Trophoblast cell (in vitro differentiated cells and primary cell): ENCODE data around the gene BAIAP2.

Experiments used
- DNase-seq, 2 donors: peaks; one replicate each; pipeline ENCODE4 v3.0.0-alpha.2; 2016
- H2AFZ ChIP-seq: 2 replicates; pipeline ENCODE4 v1.6.1; 2013; ENCODE audit warnings: low read length, moderate library complexity, mild to moderate bottlenecking; ENCODE audit not compliant: insufficient read depth, poor library complexity
- H2AK5ac ChIP-seq: 2 replicates; pipeline ENCODE4 v1.6.1; 2013; ENCODE audit warnings: mild to moderate bottlenecking, low read length
- H2BK120ac ChIP-seq: 2 replicates; pipeline ENCODE4 v1.6.1; 2013; ENCODE audit warnings: low read length, mild to moderate bottlenecking, moderate library complexity; ENCODE audit not compliant: insufficient read depth, poor library complexity
- H2BK12ac ChIP-seq: 2 replicates; pipeline ENCODE4 v1.6.1; 2013; ENCODE audit warnings: mild to moderate bottlenecking, low read length, moderate library complexity
- H2BK5ac ChIP-seq: 2 replicates; pipeline ENCODE4 v1.6.1; 2013; ENCODE audit warnings: low read length, low read depth, moderate library complexity, mild to moderate bottlenecking; ENCODE audit not compliant: poor library complexity
- H3K14ac ChIP-seq: 2 replicates; pipeline ENCODE4 v1.6.1; 2013; ENCODE audit warnings: mild to moderate bottlenecking, low read length
- H3K18ac ChIP-seq: 2 replicates; pipeline ENCODE4 v1.6.1; 2013; ENCODE audit warnings: mild to moderate bottlenecking, low read length
- H3K23ac ChIP-seq: 2 replicates; pipeline ENCODE4 v1.6.1; 2013; ENCODE audit warnings: low read length
- H3K27ac ChIP-seq: 2 replicates; pipeline ENCODE4 v1.5.1; 2013; ENCODE audit warnings: low read depth, mild to moderate bottlenecking, inconsistent platforms, low read length, moderate library complexity
- H3K27me3 ChIP-seq: 2 replicates; pipeline ENCODE4 v1.6.1; 2013; ENCODE audit warnings: inconsistent platforms, mild to moderate bottlenecking, low read length, moderate library complexity; ENCODE audit not compliant: insufficient read depth
- H3K36me3 ChIP-seq, 2 experiments: 1 replicate in 1 of 2; 2 replicates in 1 of 2; pipeline ENCODE4 v1.6.1; 2013; ENCODE audit warnings: low read length in 2 of 2, mild to moderate bottlenecking in 2 of 2, moderate library complexity in 1 of 2; ENCODE audit not compliant: insufficient read depth in 2 of 2, control insufficient read depth in 1 of 2
- H3K4ac ChIP-seq: 2 replicates; pipeline ENCODE4 v1.6.1; 2013; ENCODE audit warnings: low read depth, mild to moderate bottlenecking, low read length, moderate library complexity
- H3K4me1 ChIP-seq, 2 experiments: 1 replicate in 1 of 2; 2 replicates in 1 of 2; pipeline ENCODE4 v1.6.1; 2013; ENCODE audit warnings: low read length in 2 of 2, mild to moderate bottlenecking in 2 of 2, moderate library complexity in 1 of 2; ENCODE audit not compliant: insufficient read depth in 2 of 2, control insufficient read depth in 1 of 2
- H3K4me2 ChIP-seq: 2 replicates; pipeline ENCODE4 v1.6.1; 2013; ENCODE audit warnings: inconsistent platforms, mild to moderate bottlenecking, low read length, moderate library complexity
- H3K4me3 ChIP-seq: 2 replicates; pipeline ENCODE4 v1.5.1; 2013; ENCODE audit warnings: mild to moderate bottlenecking, low read depth, low read length, inconsistent platforms
- H3K79me1 ChIP-seq: one replicate; pipeline ENCODE4 v1.6.1; 2013; ENCODE audit warnings: low read length
- H3K79me2 ChIP-seq: 2 replicates; pipeline ENCODE4 v1.6.1; 2013; ENCODE audit warnings: low read length, mild to moderate bottlenecking; ENCODE audit not compliant: control insufficient read depth, insufficient read depth, poor library complexity
- H3K9ac ChIP-seq: 2 replicates; pipeline ENCODE4 v1.6.1; 2013; ENCODE audit warnings: mild to moderate bottlenecking, low read length
- H3K9me3 ChIP-seq: 2 replicates; pipeline ENCODE4 v1.6.1; 2013; ENCODE audit warnings: low read depth, mild to moderate bottlenecking, control low read depth, inconsistent platforms, low read length; ENCODE audit not compliant: insufficient read depth
- H4K12ac ChIP-seq: 2 replicates; pipeline ENCODE4 v1.6.1; 2013; ENCODE audit warnings: low read depth, mild to moderate bottlenecking, low read length, moderate library complexity
- H4K8ac ChIP-seq: 2 replicates; pipeline ENCODE4 v1.6.1; 2013; ENCODE audit warnings: low read depth, mild to moderate bottlenecking, low read length, moderate library complexity
- H4K91ac ChIP-seq: one replicate; pipeline ENCODE4 v1.6.1; 2013; ENCODE audit warnings: low read depth, mild to moderate bottlenecking, low read length, moderate library complexity
- WGBS: extraction: QIAGEN DNeasy Blood & Tissue Kit; methylation state at CpG from one replicate; pipeline ENCODE4 v1.1.7; 2013; ENCODE audit warnings: missing lambda C conversion rate; ENCODE audit not compliant: insufficient read length, insufficient coverage; ENCODE audit errors: extremely low coverage; 5-methylcytosine and 5-hydroxymethylcytosine counted together

Gene BAIAP2

DNA sequence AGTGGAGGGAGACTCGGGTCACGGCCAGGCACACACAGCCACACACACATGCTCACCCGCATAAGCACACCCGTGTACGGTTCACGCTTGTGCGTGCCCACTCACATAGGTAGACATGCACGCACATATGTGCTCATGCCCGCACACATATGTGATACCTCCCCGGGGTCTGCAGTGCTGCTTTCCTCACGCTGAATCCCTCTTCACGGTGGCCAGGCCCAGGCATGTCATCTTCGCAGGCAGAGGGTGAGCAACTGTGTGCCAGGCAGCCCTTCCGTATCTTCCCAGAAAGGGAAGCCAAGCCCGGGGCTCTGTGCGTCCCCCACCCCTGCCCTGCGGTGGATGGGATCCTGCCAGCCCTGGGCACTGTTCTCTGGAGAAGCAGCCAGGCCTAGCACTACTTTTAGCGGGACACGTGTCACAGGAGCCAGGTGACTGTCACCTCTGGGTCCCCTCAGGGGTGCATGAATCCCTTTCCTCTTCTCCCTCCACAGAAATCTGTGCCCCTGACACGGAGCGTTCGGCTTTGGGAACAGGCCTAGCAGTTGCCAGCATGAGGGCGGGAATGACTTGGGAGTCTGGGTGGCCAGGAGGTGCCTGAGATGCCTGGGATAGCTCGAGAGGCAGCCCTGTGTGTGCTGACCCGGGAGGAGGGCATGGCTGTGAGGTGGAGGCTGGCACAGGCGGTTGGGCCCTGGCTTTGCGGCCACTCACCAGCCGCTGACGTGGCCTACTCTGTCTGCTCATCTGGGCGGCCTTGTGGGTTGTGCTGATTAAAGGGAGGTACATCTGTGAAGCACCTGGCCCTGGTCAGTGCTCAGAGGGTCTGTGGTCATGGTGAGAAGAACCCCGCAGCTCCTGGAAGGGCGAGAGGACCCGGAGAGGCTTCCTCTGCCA lies 47.5 kb downstream of the BAIAP2 start:
- Histone ChIP-seq H4K12ac (no peak overlapping the region), H2BK120ac (no peak overlapping the region), H2AK5ac (no peak overlapping the region), H2AFZ (no peak overlapping the region), H3K4me3 (no peak overlapping the region), H3K27ac (no peak overlapping the region), H3K27me3 (no peaks in the 10 kb centered on the region), H3K14ac (no peak overlapping the region), H4K8ac (no peak overlapping the region), H3K4me2 (no peak overlapping the region), H2BK5ac (no peak overlapping the region), H3K23ac (no peak overlapping the region), H3K79me2 (no peaks in the 10 kb centered on the region), H2BK12ac (no peak overlapping the region), H3K9ac (no peak overlapping the region), H3K4ac (no peak overlapping the region), H4K91ac (no peak overlapping the region), H3K18ac (no peak overlapping the region), H3K9me3 (no peaks in the 10 kb centered on the region), H3K36me3 (peaks cover 42 to 52% of the 10 kb centered on the region in 2 experiments), H3K79me1 (no peaks in the 10 kb centered on the region), H3K4me1 (no peaks in the 10 kb centered on the region)
- DNase-seq = no peak
- no CpG with 5 or more reads among the region's 33 CpGs for WGBS

DNA sequence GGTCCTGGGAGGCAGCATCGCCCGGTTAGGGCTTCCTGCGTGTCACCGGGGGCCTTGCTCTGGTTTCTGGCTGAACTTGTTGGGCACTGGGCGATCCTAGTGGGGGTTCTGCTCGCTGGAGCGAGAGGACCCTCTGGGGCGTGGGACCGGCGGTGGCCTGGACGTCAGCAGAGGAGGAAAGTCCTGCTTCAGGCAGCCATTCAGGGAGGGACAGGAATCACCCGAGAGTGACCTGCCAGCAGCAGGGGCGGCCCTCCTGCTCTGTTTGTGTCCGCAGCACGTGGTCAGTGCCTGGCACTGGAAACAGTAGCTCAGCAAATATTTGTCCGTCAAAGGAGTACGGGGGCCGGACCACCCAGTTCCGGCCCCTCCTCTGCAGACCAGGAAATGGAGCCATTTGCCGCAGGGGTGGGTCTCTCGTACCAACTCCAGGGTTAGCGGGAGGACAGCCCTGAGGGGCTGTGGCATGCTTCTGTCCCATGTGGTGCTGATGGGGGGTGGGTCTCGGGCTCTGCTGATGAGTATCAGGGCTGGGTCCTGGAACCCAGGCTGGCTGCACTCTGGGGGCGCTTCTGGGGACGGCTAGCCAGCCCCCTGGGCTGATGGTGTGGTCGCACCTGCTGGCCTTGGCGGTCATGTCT lies 48.3 kb downstream of the BAIAP2 start:
- Histone ChIP-seq H3K9ac (no peak overlapping the region), H2AFZ (no peak overlapping the region), H3K18ac (no peak overlapping the region), H2BK12ac (no peak overlapping the region), H3K79me1 (no peaks in the 10 kb centered on the region), H3K4me1 (no peaks in the 10 kb centered on the region), H3K36me3 (peaks cover 50 to 59% of the 10 kb centered on the region in 2 experiments), H3K4me2 (no peak overlapping the region), H3K23ac (no peak overlapping the region), H3K4me3 (no peak overlapping the region), H3K4ac (no peak overlapping the region), H4K91ac (no peak overlapping the region), H4K12ac (no peak overlapping the region), H2BK5ac (no peak overlapping the region), H3K27ac (no peak overlapping the region), H2BK120ac (no peak overlapping the region), H4K8ac (no peak overlapping the region), H3K79me2 (no peaks in the 10 kb centered on the region), H3K14ac (no peak overlapping the region), H3K27me3 (no peaks in the 10 kb centered on the region), H3K9me3 (no peaks in the 10 kb centered on the region), H2AK5ac (no peak overlapping the region)
- WGBS = no CpG with 5 or more reads among the region's 27 CpGs
- DNase-seq = no peak

DNA sequence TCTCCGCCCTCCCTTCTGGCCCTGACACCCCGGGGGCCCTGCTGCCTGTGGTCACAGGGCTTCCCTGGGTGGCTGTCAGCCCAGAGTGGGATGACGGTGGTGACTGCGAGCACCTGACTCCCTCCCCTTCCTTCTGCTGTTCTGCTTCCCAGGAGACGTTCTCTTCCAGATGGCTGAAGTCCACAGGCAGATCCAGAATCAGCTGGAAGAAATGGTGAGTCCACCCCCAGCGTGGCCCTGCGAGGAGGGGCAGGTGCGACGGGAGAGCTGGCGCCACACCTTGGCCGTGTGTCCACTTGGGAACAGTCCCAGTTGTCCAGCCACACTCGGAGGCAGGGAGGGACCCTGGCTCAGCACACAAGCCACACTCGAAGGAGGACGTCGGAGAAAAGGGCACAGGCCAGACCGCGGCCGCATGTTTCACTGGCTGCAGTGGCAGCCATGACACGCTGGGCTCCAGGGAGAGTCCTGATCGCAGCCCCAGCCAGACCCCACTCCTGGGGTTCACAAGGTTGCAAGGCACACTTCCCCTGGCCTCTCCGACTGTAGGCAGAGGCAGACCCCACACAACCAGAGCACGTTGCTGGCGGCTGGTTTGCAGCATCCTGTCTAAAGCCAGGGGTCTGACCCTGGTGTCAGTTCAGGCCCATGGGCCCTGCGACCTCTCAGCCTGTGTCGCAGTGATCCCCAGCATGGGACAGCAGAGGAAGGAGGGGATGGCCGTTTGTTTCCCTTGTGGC lies 49.9 kb downstream of the BAIAP2 start:
- Histone ChIP-seq H3K36me3 (peaks cover 56 to 57% of the 10 kb centered on the region in 2 experiments), H3K79me2 (no peaks in the 10 kb centered on the region), H2AK5ac (no peak overlapping the region), H2BK120ac (no peak overlapping the region), H3K9me3 (no peaks in the 10 kb centered on the region), H4K12ac (no peak overlapping the region), H3K9ac (no peak overlapping the region), H2BK12ac (no peak overlapping the region), H3K4ac (no peak overlapping the region), H3K79me1 (no peaks in the 10 kb centered on the region), H3K23ac (no peak overlapping the region), H4K8ac (no peak overlapping the region), H3K4me2 (no peak overlapping the region), H3K14ac (no peak overlapping the region), H3K27ac (no peak overlapping the region), H3K4me3 (peak overlapping the region; percentile 18), H2AFZ (no peak overlapping the region), H3K27me3 (no peaks in the 10 kb centered on the region), H3K4me1 (no peaks in the 10 kb centered on the region), H3K18ac (no peak overlapping the region), H4K91ac (no peak overlapping the region), H2BK5ac (no peak overlapping the region)
- WGBS = no CpG with 5 or more reads among the region's 26 CpGs
- no peak for DNase-seq

DNA sequence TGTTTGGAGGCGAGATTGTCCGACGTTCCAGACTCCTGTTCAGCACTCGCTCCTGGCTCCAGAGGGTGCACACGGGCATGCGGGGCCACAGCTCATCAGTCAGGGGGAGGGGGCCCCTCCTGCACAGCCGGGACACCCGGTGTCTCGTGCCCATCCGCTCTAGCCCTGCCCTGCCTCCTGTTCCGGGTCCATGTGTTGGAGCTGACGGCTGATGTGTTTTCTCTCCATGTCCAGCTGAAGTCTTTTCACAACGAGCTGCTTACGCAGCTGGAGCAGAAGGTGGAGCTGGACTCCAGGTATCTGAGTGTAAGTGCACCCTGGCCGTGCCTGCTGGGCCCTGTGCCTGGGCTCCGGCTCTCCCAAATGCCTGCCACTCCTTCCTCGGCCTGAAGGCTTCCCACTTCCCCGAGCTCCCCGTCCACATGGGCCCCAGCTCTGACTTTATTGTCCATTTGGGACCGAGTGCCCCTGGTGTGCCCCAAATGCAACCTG lies 50.5 kb downstream of the BAIAP2 start:
- WGBS = no CpG with 5 or more reads among the region's 20 CpGs
- Histone ChIP-seq H2BK120ac (no peak overlapping the region), H3K79me1 (no peaks in the 10 kb centered on the region)

More for the DNA sequence above, 50.5 kb downstream of the BAIAP2 start:
- DNase-seq = no peak
- Histone ChIP-seq H2AK5ac (no peak overlapping the region), H3K14ac (no peak overlapping the region), H3K9me3 (no peaks in the 10 kb centered on the region), H3K4me2 (no peak overlapping the region), H3K18ac (no peak overlapping the region), H4K8ac (no peak overlapping the region), H2BK12ac (no peak overlapping the region), H3K27ac (no peak overlapping the region), H3K4me1 (no peaks in the 10 kb centered on the region), H3K9ac (no peak overlapping the region), H3K4me3 (no peak overlapping the region), H3K23ac (no peak overlapping the region), H3K36me3 (peaks cover 52 to 56% of the 10 kb centered on the region in 2 experiments), H4K12ac (no peak overlapping the region), H2BK5ac (no peak overlapping the region), H3K27me3 (no peaks in the 10 kb centered on the region), H3K79me2 (no peaks in the 10 kb centered on the region), H2AFZ (no peak overlapping the region), H4K91ac (no peak overlapping the region), H3K4ac (no peak overlapping the region)
